Left hindlimb (tissue), 1 donor: ENCODE results near the gene DBNDD2.
A peak's percentile ranks its signal among the peaks of the same experiment; 100 is the strongest.

Experiments
- DNase-seq: peaks from one replicate; pipeline ENCODE4 v3.0.0-alpha.2; 2018

The DBNDD2 gene

GRCh38 chr20:45387274-45387673 lies 20.8 kb upstream of the DBNDD2 start:
- DNase-seq = no peak

- DNase-seq = no peak
Measured at GRCh38 chr20:45390931-45391330, 17.2 kb upstream of the DBNDD2 start.

- no peak for DNase-seq
Measured at GRCh38 chr20:45391559-45391958, 16.5 kb upstream of the DBNDD2 start.

GRCh38 chr20:45392733-45393132 lies 15.4 kb upstream of the DBNDD2 start:
- DNase-seq = no peak

DNA sequence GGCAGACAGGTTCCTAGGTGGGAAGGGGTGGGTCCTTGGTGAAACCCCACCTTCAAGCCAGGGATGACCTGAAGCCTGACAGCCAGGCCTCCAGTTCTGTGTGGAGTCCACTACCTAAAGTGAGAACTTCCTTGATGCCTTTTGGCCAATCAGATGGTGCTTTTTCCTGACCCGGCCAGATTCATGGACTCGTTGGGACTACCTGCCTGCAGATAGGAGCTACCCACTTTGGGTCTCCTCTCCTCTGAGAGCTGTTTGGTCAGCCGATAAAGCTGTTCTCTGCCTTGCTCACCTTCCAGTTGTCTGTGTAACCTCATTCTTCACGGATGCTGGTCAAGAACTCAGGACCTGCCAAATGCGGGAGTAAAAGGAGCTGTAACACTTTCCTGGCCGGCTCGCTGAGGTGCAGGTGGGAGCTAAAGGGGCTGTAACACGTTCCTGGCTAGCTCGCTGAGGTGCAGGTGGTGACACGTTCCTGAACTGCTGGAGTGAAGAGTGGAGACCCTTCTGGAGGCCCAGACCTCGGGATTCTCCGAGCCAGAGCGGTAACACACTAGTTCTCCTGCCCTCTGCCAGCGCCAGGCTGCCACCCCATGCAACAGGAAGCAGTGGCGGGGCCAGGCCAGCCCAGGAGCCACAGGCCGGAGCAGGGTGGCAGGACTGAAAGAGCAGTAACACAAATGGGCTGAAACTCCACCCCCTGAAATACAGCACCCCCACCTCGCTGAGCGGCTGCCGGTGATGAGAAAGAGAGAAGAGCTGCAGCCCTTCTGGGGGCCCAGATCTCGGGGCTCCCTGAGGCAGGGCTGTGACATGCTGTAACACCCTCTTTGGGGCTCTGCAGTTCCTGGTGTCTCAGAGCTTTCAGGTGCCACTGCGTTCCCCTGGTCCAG lies 13.6 kb upstream of the DBNDD2 start:
- DNase-seq = no peak

DNA sequence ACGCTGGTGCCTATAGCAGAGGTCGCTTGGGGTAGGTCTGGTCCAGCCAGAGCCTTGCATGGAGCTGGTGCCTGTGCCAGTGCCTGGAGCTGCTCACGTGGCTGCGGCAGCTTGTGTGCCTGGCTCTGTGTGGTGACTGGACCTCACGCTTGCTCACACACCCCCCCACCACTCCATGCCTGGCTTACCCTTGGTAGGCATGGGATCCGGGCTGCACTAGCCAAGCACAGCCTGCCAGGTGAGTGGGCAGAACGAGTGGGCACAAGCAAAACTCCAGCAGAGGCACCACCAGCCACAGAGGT lies 13.0 kb upstream of the DBNDD2 start:
- DNase-seq = no peak

- DNase-seq = no peak
Measured at GRCh38 chr20:45399018-45399417, 9.1 kb upstream of the DBNDD2 start.

GRCh38 chr20:45400346-45401031 lies 7.6 kb upstream of the DBNDD2 start:
- no peak for DNase-seq

- no peak for DNase-seq
Measured at GRCh38 chr20:45402946-45403345, 5.1 kb upstream of the DBNDD2 start.

GRCh38 chr20:45404438-45404837 lies 3.7 kb upstream of the DBNDD2 start:
- no peak for DNase-seq

GRCh38 chr20:45405571-45406259 lies 2.4 kb upstream of the DBNDD2 start:
- no peak for DNase-seq

DNA sequence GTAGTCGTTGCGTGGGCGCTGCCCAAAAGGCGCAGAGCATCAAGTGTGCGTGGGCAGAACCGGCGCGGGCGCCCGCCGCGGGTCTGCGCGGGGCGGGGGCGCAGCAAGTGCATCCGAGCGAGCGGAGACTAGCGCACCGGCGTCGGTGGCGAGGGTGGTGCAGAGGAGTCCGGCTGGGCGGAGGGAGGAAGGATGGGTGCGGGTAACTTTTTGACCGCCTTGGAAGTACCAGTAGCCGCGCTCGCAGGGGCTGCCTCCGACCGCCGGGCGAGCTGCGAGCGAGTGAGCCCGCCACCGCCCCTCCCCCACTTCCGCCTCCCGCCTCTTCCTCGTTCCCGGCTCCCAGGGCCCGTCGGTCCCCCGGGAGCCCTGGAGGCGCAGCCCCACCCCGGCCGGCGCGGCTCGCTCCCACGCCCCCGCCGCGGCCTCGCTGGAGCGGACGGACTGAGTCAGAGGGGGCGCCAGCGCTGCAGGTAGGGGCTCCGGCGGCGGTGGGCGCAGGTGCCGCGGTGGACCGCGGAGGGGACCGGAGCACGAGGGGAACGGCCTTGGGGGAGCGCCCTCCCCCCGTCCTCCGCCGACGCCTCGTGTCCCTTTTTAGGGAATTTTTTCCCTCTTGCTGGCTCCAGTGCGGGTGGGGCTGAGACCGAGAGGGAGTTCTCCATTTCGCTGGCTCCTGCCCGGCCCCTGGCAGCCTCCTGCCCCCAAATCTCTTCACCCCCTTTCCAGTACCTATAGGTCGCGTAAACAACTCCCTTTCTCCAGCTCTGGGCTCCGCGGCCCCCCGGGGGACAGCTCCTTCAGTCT lies 1.6 kb upstream of the DBNDD2 start:
- DNase-seq = peak; percentile 56

- DNase-seq = peak; percentile 43
Measured at GRCh38 chr20:45407067-45407745, 883 bp upstream of the DBNDD2 start.

DNA sequence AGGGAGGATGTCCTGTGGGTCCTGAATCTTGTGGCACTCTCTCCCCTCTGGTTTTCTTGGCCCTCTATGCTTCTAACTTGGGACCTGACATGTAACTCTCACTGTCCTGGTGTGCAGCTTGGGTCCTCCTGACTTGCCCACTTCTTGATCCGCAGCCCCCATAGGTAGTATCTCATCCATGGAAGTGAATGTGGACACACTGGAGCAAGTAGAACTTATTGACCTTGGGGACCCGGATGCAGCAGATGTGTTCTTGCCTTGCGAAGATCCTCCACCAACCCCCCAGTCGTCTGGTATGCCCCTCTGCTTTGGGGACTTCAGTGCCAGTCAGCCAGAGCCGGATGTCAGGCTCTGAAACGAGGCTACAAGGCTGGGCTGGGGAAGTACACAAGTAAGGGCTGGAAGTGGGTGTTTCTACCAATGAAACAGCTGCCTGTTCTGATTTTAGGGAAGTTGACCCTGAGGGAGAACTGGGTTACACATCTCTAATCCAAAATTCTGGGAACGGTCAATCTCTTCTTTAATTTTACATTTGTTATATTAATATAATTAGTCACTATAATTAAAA lies 641 bp downstream of the DBNDD2 start:
- no peak for DNase-seq

GRCh38 chr20:45409521-45410272 lies 1.6 kb downstream of the DBNDD2 start:
- no peak for DNase-seq

GRCh38 chr20:45410887-45411286 lies 2.8 kb downstream of the DBNDD2 start:
- DNase-seq = no peak

GRCh38 chr20:45412653-45413052 lies 4.6 kb downstream of the DBNDD2 start:
- no peak for DNase-seq

GRCh38 chr20:45413479-45413878 lies 5.4 kb downstream of the DBNDD2 start:
- no peak for DNase-seq

GRCh38 chr20:45415822-45416637 lies 7.9 kb downstream of the DBNDD2 start, which contains the start of gene PIGT:
PIGT (plus strand) TSS chr20:45416141; CDS start chr20:45416157, 16 bp downstream.
- DNase-seq = peak; percentile 88

DNA sequence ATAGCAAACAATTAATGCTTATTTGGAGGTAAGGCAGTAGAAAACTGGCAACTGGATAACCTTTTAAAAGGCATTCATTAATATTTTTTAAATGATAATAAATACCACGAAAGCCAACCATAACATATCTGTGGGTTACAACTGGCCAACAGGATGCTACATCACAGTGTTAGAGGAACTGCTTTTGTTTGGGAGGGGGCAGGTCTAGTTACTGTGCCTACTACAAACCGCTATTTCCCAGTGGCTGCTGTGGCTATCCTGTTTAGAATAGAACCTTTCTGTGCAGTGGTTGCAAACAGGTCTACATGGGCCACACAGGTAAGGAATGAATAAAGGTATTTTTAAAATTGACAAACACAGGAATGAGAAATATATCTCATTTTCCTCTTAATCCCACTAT lies 8.8 kb downstream of the DBNDD2 start:
- no peak for DNase-seq
